HG02981 (cell line): ENCODE results near the gene WDFY4.
A peak's percentile ranks its signal among the peaks of the same experiment; 100 is the strongest.

Experiments used
- ATAC-seq: cut with Tn5 transposase; IDR thresholded peaks from one replicate; pipeline ENCODE4 v1.9.1; 2021; ENCODE audit warnings: mild to moderate bottlenecking, moderate library complexity; ENCODE audit not compliant: unreplicated experiment

WDFY4 gene

DNA sequence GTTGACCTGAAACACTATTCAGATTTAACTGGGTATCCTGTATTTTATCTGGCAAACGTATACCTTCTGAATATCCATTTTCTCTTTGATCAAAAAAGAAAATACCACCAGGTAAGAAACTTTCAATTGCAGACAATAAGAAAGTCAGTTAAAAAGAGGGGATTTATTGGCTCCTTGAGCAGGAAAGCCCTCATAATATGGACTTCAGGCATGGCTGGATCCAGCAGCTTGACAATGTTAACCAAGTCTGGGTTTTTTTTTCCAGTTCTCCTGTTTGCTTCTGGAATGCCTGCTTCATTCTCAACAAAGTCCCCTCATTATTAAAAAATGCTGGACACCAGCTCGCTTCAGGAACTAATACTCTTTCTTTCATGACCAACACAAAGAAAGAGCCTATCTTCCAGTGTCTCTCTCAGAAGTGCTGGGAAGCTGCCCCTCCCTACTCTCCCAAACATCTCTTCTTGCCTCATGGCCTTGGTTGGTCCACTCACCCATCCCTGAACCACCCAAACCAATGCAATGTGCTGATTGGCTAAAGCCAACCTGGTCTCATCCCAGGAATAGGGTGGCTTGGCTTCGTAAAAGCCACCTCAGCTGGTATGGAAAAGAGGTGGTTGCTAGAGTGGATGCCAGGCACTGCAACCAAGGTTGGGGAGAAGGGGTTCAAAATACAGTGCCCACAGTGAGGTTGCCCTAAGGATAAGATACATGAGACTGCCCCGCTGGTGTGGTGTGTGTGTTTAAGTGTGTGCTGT is 30.6 kb upstream of the WDFY4 start:
- ATAC-seq, result no peak

DNA sequence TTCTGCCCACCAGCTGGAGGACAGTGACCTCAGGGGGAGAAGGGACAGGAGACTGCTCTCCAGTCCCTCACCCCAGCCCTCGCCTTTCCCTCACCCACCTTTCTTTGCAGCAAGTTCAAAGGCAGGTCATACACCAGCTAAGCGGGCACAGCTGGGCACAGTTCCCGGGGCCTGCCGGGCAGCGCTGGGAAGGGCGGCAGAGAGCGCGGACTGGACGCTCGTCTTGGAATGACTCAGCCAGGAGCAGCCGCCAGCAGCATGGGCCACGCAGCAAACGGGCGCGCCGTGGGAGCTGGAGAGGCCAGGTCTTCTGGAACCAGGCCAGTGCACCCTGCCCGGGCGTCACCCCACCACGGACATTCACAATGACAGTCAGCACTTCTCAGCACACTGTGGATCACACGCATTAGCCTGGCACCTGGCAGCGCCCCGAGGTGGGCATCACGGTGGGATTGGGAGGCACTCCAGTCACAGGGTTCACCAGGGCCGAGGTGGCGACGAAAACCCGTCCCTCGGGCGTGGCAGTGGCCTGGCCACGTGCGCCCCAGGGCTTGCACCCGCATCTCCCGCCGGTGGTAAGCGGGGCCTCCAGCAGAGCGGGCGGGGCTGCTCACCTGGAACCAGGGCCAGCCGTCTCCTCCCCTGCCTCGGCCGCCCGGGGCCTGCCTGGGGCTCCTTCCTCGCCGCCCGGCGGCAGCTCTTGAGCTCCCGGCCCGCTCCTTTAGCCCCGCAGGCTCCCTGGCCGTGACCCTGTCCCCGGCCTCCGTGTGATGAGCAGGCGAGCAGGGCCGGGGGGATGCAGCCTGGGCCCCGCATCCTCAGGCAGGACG is 29.0 kb upstream of the WDFY4 start:
- no peak for ATAC-seq

DNA sequence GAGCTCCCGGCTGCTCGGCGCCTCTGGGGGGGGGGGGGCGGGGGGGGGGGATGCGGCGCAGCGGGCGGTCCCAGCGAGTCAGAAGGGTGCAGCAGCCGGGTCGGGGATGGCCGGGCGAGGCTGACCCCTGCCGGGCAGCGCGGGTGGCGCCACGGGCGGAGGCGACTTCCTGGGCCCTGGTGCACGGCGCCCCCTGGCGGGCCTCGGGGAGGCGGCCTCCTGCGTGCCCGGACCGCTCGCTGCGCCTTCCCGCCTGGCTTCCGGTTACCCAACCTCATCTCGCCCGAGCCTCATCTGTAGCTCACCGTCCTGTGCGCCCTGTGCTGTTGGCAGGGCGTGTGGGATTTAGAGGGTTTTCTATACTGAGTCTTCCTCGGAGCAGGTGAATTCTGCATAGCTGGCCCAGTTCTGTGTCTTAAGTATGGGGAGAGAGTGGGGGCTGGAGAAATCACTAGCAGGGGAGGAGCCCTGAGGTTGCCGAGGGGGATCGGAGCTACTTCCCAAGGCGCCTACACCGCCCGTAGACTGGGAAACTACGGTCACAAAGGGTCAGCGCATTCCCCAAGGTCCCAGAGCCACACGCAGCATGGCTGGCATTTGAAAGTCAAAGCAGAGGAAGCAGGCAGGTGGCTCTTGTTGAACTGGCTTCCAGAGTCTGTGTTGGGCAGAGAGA is 28.3 kb upstream of the WDFY4 start:
- ATAC-seq, result peak; percentile 83

DNA sequence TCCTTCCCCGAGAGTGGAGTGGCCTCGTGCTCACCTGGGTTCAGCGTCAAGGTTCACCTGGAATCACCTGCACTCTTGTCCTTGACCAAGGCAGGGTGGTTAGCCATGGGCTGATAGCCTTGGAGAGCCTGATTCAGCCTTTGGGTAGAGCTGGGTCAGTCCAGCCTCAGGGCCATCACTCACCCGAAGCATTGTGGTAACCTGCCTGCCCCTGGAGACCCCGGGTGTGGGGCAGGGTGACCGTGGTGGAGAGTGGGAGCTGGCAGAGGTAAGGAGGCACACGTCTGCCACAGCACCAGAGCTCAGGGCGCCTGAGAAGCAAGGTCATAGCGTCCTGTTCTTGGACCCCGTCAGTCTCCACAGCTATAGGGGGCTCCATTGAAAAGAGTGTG is 27.8 kb upstream of the WDFY4 start:
- ATAC-seq, result no peak

DNA sequence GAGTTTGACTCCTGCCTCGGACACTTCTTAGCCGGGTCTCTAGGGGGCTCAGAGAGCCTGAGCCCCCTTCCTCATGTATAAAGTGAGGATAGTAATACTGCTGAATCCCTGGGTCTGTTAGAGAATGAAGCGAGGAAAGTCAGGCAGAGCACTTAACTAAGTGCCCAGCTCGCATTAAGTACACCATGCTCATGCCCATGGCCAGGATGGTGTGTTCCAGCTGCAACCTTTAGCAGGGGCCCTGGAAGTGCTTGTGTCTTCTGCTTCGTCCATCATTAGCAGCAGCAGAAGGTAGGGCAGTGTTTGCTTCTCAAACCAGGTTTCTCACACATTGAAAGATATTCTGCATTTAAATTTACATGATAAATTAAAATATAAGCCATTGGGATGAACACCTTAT is 27.3 kb upstream of the WDFY4 start:
- no peak for ATAC-seq

DNA sequence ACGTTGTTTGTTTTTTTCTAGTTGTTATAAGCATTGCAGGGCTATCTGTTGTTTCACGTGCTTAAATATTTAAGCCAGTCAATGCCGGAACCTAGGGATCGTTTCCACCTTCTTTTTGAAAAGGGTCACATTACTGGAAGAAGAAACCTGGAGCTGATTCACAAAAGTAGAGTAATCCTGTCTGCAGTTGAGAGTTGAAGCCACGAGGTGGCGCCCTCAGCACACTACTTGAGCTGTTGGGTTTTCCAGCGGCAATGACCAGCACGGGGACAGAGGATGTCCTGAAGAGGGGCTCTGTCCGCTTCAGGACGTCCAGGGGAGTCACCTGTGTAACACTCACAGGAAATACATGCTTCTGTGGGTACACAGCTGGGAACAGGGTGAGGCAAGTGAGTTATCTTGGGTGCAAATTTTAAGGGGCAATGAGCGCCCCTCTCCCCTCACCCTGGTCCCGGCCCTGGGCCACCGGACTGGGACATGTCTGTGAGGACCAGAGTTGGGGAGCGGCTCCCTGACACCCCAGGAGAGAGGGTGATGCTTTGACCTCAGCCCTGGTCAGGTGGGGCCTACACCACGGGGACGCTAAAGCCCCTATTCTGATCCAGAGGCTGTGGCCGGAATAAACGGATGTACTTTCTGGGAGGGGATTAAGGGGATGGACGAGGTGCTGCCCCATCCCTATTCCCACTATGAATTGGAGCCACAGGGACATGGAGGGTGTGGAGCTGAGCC is 26.3 kb upstream of the WDFY4 start:
- no peak for ATAC-seq

DNA sequence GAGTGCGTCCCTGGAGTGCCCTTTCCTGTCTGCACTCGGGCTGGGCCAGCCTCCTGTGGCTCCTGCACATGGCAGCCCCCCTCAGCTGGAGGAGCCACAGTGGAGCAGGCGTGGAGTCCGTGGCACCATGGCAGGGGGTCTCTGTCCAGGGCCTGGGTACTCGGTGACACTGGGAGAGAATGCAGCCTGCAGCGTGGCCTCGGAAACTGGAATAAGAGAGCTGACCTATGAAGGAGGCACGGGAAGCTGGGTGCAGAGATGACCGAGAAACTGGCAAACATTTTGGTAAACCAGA is 25.8 kb upstream of the WDFY4 start:
- ATAC-seq, result no peak

DNA sequence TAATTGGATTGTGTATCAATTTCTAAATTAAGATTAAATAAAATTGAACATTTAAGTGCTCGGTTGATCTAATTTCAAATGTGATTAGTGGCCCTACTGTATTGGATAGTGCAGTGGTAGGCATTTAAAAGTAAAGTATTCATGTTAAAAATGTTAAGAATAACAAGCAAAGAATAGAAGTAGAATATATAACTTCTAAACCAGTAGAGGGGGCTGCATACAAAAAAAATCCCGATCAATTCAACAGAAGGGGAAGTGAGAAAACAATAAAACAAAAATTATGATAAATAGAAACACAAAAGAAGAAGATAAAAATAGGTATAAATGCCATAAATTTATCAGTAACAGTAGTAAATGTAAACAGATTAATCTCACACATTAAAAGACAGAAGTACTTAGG is 24.9 kb upstream of the WDFY4 start:
- ATAC-seq, result no peak

DNA sequence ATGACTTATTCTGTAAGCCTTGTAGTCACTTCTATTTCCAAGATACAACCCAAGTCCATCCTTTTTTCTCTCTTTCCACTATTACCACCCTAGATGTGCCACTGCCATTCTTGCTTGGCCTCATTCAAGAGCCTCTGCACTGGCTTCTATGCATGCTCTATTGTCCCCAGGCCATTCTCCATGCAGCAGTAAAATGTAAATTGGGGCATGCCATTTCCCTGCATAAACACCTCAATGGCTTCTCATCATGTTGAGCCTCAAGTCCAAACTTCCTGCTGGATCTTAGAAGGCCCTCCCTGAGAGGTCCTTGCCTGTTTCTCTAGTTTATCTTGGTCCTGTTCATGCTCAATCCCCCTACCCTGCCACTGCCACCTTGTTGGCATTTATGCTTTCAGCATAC is 23.2 kb upstream of the WDFY4 start:
- ATAC-seq, result no peak

DNA sequence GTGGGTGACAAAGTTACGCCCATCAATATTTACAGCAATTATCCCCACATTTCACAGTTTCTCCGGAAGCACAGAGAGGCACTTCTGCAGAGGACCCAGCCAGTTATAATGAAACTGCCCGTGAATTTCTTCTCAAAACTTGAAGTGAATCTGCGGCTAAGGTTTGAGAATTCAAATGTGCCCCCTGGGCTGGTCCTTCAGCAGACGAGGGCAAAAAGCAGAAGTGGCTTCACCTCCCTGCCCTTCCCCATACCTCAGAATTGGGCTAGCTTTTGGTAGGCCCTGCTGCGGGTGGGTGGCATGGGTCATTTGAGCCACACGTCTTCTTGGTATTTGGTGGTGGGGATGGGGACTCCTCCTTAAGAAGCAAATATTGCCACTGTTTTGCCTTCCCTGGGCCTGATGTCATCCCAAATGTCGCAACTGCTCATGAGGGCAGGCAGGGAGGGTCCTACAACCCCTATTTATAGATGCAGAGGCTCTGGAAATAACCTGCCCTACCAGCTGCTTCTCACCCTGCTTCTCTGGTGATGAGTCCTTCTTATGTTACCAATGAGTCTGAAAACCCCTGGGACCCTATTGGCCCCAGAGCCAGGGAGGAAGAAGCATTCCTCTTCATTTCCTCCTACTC is 16.6 kb upstream of the WDFY4 start:
- ATAC-seq, result peak; percentile 31

DNA sequence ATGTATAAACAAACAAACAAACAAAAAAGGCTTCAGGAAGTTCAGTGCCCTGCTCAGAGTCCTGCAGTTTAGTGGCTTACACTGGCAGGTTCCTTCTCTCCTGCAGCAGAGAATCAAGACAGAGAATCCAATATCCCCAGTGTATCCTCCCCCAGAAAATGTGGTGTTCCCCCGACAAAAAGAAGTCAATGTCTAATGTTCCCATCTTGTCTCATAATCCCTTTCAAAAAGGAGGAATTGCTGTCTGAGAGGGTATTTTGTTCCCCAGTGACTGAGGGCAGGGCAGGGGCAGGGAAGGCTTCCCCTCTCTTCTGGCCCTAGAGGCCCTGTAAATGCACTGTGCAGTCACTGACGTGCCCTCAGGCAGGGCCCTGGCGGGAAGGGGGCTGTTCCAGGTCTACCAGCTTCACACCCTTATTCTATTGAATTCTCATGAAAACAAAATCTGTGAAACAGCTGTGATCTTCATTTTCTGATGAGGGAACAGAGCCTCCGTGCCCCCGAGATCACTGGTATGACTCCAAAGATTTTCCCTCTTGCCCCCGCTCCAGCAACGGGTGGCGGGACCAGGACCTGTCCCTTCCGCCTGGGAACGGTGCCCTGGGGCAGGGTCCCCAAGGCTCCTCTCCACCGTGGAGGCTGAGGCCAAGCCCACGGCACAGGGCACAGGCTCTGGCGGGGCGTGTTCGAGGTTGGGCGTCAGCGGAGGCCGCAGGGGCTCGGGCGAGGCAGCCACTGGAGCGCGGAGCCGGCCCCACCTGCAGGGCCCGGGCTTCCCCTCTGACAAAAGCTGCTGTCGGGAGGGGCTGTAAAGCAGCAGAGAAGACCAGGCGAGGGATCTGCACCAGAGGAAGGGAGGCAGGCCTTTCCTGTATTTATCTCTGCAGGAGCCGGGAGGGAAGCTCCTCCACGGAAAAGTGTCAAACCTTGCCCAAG is 13.4 kb upstream of the WDFY4 start:
- ATAC-seq, result peak; percentile 51

DNA sequence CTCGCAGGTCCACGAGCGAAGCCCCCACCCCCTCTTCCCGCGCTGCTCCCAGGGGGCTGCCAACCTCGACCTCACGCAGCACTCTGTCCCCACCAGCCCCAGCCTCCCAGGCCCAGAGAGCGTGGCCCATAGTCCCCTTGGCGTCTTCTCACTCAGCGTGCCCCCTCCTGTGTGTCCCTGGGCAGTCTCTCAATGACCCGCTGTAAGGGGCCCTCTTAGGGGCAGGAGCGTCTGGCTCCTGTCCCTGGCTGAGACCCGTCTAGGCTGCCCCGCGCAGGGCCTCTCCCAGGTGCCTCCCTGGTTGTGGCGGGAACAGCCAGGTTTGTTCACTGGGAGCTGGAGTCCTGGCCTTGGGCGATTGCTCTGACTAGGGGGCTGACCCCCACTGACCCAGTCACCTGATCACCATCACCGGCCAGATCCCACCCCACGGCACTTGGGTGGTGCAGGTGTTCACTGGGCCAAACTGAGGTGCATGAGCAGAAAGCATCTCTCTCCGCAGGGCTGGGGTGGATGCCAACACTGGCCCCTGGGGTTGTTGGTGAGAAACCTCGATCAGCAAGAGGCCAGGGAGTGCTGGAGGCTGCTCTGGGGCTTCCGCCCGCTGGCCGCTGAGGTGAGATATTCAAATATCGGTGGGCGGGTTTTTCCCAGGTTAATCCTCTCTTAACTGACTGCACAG is 12.6 kb upstream of the WDFY4 start:
- peak; percentile 40 for ATAC-seq

DNA sequence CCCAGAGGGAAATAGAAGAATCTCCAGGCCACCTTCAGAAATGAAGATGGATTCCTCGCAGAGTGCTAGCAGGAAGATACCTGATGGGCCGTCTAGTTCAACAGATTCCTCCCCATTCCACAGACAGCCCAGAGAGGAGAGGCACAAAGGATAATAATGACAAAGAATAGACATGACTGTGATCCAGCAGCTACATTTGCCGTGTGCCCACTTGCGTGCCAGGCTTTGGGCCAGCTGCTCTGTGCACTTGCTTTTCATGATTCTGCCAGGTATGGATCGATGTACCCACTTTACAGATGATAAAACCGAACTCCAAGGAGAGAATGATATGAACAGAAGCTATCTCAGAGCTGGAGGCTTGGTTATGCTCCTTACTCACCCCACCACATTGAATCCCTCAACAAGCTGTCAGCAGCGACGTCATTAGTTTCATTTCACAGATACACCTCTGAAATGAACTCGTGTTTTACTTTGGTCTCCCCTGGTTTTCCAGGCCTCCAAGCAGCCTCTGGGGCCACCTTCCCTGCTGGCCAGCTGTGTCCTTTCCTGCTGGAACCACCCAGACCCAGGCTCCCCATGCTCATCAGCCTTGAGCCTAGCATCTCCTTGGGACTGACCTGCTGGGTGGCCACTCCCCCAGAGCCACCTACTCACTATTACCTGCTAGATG is 11.9 kb upstream of the WDFY4 start:
- ATAC-seq, result no peak

DNA sequence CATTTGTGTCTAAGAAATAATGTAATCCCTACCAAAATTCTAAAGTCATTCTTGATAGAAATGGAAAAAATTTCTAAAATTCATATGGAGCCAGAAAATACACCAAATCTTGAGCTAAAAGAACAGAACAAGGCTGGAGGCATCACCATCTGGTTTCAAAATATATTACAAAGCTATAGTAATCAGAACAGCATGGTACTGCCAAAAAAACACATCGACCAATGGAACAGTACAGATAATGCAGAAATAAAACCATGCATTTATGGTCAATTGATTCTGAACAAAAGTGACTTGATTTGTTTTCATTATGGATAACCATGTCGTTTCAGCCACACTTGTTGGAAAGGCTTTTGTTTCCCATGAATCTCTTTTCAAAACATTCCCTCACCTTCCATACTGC is 7.0 kb upstream of the WDFY4 start:
- no peak for ATAC-seq

DNA sequence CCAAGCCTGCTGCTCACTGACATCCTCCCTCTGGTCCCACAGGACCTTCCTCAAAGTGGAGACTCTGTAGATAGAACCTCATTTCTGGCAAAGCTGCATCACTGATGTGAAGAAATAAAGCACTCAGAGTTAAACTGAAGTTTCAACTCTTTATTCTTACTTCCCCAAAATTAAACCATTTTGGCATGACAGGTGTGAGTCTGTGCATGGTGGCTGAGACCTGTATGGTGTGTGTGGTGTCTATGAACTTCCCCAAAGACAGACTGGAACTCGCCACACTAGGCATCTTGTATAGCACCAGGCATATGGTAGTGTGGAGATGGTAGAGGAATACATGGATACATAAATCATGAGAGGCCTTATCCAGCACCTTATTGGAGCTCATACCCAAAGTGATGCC is 6.6 kb upstream of the WDFY4 start:
- no peak for ATAC-seq

DNA sequence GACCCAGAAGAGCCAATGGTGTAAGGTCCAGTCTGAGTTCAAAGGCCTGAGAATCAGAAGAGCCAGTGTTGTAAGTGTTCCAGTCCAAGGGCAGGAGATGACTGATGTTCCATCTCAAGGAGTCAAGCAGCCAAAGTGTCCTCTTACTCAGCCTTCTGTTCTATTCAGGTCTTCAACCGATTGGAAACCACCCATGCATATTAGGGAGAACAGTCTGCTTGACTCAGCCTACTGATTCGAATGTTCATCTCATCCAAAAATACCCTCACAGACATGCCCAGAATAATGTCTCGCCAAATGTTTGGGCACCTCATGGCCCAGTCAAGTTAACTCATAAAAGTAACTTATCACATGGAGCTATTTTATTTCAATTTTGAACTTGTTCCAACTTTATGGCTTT is 2.9 kb upstream of the WDFY4 start:
- ATAC-seq, result no peak

DNA sequence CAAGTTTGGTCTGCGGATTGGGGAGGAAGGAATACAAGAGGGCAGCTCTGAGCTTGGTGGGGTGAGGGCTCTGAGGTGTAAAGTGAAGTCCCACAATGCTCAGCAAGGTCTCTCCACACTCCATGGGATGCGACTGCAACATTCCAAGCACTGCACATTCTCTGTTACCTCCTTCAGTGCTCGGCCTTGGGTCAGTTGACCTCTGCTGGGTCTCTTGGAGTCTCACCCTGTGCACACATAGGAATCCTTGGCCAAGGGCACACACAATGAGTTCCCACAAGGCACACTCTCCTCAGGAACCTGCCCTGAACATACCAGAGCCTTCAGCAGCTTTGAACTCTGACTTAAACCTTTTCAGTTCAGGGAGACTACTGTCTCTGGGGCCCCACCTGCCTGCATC is 2.4 kb upstream of the WDFY4 start:
- no peak for ATAC-seq

DNA sequence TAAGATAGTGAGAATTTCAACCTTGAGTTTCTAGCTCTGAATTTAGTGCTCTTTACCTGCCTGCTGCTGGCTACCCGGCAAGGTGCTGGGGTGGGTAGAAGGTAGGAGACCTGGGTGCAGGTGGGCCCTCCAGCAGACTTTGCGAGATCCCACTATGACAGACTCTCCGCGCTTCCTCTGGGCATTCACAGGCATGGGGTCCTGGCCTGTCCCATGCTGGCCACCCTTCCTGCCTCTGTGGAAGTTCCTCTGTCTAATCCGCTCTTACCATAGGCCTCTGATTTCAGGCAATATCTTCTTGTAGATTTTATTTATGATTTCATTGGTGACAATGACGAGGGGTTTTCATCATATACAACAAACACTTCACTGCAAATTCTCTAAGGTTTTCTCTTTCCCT is 1.2 kb upstream of the WDFY4 start:
- ATAC-seq, result no peak

DNA sequence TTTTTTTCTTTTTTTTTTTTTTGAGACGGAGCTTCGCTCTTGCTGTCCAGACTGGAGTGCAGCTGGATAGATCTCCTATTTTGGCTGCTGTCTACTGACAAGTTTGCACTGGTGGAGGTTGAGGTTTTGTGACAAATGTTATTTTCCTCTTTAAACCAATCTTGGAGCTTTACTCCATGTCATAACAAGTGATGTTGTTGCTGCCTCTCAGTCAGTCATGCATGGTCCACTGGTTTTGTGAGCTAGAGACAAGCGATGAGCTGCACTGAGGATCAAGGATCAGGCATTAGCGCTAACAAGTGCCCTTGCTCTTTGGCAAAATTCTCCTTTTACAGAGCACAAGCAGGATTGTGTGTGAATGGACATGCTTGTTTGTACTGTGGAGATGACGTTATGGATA is 805 bp upstream of the WDFY4 start:
- no peak for ATAC-seq
